Measurements from ENCODE around the gene PAK6.

Gene PAK6

GRCh38 chr15:40320931-40321371 lies 82.1 kb downstream of the PAK6 start:
- Histone ChIP-seq H3K4me3 (ENCODE audit: insufficient read depth, low read depth, low read length, poor library complexity, severe bottlenecking) (no peak overlapping the region), H3K9me3 (ENCODE audit: control insufficient read depth, low read length) (no peaks in the 10 kb centered on the region), H3K27ac (ENCODE audit: insufficient read depth, low read length, poor library complexity, severe bottlenecking) (no peak overlapping the region), H3K36me3 (ENCODE audit: control insufficient read depth, insufficient read depth, low read length) (no peaks in the 10 kb centered on the region), H3K27me3 (replicated peaks; ENCODE audit: control insufficient read depth, insufficient read depth, low read length, poor library complexity, severe bottlenecking) (no peaks in the 10 kb centered on the region), H3K4me1 (ENCODE audit: control insufficient read depth, insufficient read depth, low read length, poor library complexity, severe bottlenecking) (peaks cover 7% of the 10 kb centered on the region)
- DNase-seq: peak in 2 of 3 donors; percentile 20 to 38

- Histone ChIP-seq H3K9me3 (ENCODE audit: control insufficient read depth, low read length) (no peaks in the 10 kb centered on the region), H3K27ac (ENCODE audit: insufficient read depth, low read length, poor library complexity, severe bottlenecking) (peak overlapping the region; percentile 59), H3K36me3 (ENCODE audit: control insufficient read depth, insufficient read depth, low read length) (no peaks in the 10 kb centered on the region), H3K27me3 (replicated peaks; ENCODE audit: control insufficient read depth, insufficient read depth, low read length, poor library complexity, severe bottlenecking) (no peaks in the 10 kb centered on the region), H3K4me1 (ENCODE audit: control insufficient read depth, insufficient read depth, low read length, poor library complexity, severe bottlenecking) (peaks cover 7% of the 10 kb centered on the region), H3K4me3 (ENCODE audit: insufficient read depth, low read depth, low read length, poor library complexity, severe bottlenecking) (peak overlapping the region; percentile 20)
- DNase-seq: no peak
These were observed 83.8 kb downstream of the PAK6 start for GRCh38 chr15:40322531-40323238.

GRCh38 chr15:40323239-40323952 lies 84.5 kb downstream of the PAK6 start, which contains the start of gene INAFM2:
Gene INAFM2, plus strand, starts transcription at chr15:40323692. Its CDS starts 364 bp downstream, at chr15:40324056.
- Histone ChIP-seq H3K27ac (ENCODE audit: insufficient read depth, low read length, poor library complexity, severe bottlenecking) (peak within 1 kb of the TSS; percentile 59), H3K4me1 (ENCODE audit: control insufficient read depth, insufficient read depth, low read length, poor library complexity, severe bottlenecking) (peaks cover 7% of the 10 kb centered on the region), H3K4me3 (ENCODE audit: insufficient read depth, low read depth, low read length, poor library complexity, severe bottlenecking) (peak within 1 kb of the TSS; percentile 48), H3K27me3 (replicated peaks; ENCODE audit: control insufficient read depth, insufficient read depth, low read length, poor library complexity, severe bottlenecking) (no peaks in the 10 kb centered on the region), H3K36me3 (ENCODE audit: control insufficient read depth, insufficient read depth, low read length) (no peaks in the 10 kb centered on the region), H3K9me3 (ENCODE audit: control insufficient read depth, low read length) (no peaks in the 10 kb centered on the region)
- DNase-seq: peak; percentile 82 to 84 (median 82)

GRCh38 chr15:40323953-40324937 lies 85.4 kb downstream of the PAK6 start:
- Histone ChIP-seq H3K27me3 (replicated peaks; ENCODE audit: control insufficient read depth, insufficient read depth, low read length, poor library complexity, severe bottlenecking) (no peaks in the 10 kb centered on the region), H3K4me1 (ENCODE audit: control insufficient read depth, insufficient read depth, low read length, poor library complexity, severe bottlenecking) (peaks cover 7% of the 10 kb centered on the region), H3K4me3 (ENCODE audit: insufficient read depth, low read depth, low read length, poor library complexity, severe bottlenecking) (peak overlapping the region; percentile 48), H3K27ac (ENCODE audit: insufficient read depth, low read length, poor library complexity, severe bottlenecking) (no peak overlapping the region), H3K36me3 (ENCODE audit: control insufficient read depth, insufficient read depth, low read length) (no peaks in the 10 kb centered on the region), H3K9me3 (ENCODE audit: control insufficient read depth, low read length) (no peaks in the 10 kb centered on the region)
- DNase-seq: no peak

- Histone ChIP-seq H3K4me3 (ENCODE audit: insufficient read depth, low read depth, low read length, poor library complexity, severe bottlenecking) (no peak overlapping the region), H3K4me1 (ENCODE audit: control insufficient read depth, insufficient read depth, low read length, poor library complexity, severe bottlenecking) (peaks cover 7% of the 10 kb centered on the region), H3K27ac (ENCODE audit: insufficient read depth, low read length, poor library complexity, severe bottlenecking) (no peak overlapping the region), H3K9me3 (ENCODE audit: control insufficient read depth, low read length) (no peaks in the 10 kb centered on the region), H3K27me3 (replicated peaks; ENCODE audit: control insufficient read depth, insufficient read depth, low read length, poor library complexity, severe bottlenecking) (no peaks in the 10 kb centered on the region), H3K36me3 (ENCODE audit: control insufficient read depth, insufficient read depth, low read length) (no peaks in the 10 kb centered on the region)
- no peak for DNase-seq
These were observed 86.3 kb downstream of the PAK6 start for GRCh38 chr15:40325188-40325587.

GRCh38 chr15:40325700-40326099 lies 86.8 kb downstream of the PAK6 start:
- Histone ChIP-seq H3K4me3 (ENCODE audit: insufficient read depth, low read depth, low read length, poor library complexity, severe bottlenecking) (no peak overlapping the region), H3K4me1 (ENCODE audit: control insufficient read depth, insufficient read depth, low read length, poor library complexity, severe bottlenecking) (peaks cover 7% of the 10 kb centered on the region), H3K27ac (ENCODE audit: insufficient read depth, low read length, poor library complexity, severe bottlenecking) (no peak overlapping the region), H3K27me3 (replicated peaks; ENCODE audit: control insufficient read depth, insufficient read depth, low read length, poor library complexity, severe bottlenecking) (no peaks in the 10 kb centered on the region), H3K9me3 (ENCODE audit: control insufficient read depth, low read length) (no peaks in the 10 kb centered on the region), H3K36me3 (ENCODE audit: control insufficient read depth, insufficient read depth, low read length) (no peaks in the 10 kb centered on the region)
- DNase-seq: no peak

All from effector memory CD4-positive, alpha-beta T cell (primary cell).